ENCODE results near the gene SCAMP1.
"Not testable (repeated sequence)": the region's sequence is repeated elsewhere in the genome, so short reads cannot be mapped to it uniquely, and the experiment has no call there.

Gene SCAMP1

DNA sequence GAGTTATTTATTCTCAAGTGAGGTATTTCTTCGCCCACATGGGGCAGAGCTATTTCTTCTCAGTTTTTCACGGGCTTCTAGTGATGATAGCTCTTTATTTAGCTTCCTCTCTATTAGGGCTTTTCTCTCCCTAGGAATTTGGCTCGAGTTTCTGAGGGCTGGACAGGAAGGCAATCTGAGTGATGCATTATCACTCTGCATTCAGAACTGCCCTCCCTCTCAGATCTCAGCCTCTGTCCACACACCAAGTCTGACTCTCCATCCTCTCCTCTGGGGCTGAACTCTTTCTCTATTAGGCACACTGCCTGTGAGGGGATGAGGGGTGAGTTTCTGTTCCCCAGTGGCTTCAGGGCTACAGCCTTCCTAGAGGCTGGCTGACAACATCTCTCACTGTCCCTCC lies 14.9 kb upstream of the SCAMP1 start:
- Mint-ChIP-seq H3K27me3 (no peaks in the 10 kb centered on the region), H3K4me1 (no peaks in the 10 kb centered on the region), H3K4me3 (no peak overlapping the region), H3K36me3 (no peaks in the 10 kb centered on the region), H3K27ac (no peak overlapping the region), H3K9me3 (no peaks in the 10 kb centered on the region)
- no peak for ATAC-seq

DNA sequence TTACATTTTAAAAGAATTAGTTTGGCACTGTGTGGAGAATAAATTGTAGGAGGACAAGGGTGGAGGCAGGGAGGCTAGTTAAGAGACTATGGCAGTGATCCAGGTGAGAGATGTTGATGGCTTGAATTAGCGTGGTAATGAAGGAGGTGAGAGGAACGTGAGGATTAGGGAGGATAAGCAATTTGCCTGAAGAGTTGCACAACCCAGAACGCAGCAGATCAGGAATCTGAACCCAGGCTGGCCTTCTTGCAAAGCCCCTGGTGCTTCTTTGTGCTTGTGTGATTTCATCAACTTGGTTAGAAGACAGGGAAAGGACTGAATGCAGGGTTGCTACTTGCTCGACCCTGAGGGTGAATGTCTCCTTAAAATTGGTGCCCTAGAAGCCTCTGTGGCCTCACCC lies 6.9 kb upstream of the SCAMP1 start:
- Mint-ChIP-seq H3K27ac (no peak overlapping the region), H3K4me1 (peaks cover 4% of the 10 kb centered on the region), H3K4me3 (no peak overlapping the region), H3K36me3 (no peaks in the 10 kb centered on the region), H3K27me3 (no peaks in the 10 kb centered on the region), H3K9me3 (no peaks in the 10 kb centered on the region)
- no peak for ATAC-seq

DNA sequence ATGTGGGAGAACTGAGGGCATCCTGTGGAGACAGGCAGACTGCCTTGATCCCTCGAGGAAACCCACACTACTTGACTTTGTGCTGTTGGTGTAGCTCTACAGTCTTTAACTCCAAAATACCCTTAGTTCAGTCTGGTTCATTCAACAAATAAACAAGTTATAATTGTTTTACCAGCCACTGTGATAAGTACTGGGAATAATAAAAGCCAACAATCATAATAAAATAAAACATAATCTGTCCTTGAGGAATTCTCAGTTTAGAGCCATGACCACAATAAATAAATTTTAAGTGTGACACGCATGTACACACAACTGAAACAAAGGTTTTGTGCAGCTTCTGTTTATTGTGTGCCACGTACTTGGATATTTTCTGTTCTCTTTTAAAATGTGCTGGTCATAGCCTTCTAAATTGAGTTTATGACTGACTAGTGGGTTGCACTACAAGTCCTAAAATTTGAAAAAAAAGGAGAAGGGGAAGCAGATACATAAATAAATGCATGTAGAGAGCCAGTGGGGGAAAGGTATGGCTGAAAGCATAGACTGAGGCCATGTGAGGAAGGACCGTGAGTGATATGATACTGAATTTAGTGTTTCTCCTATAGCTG lies 6.2 kb upstream of the SCAMP1 start:
- Mint-ChIP-seq H3K9me3 (no peaks in the 10 kb centered on the region), H3K27me3 (no peaks in the 10 kb centered on the region), H3K4me1 (peaks cover 11% of the 10 kb centered on the region), H3K4me3 (no peak overlapping the region), H3K27ac (no peak overlapping the region), H3K36me3 (no peaks in the 10 kb centered on the region)
- ATAC-seq: no peak

DNA sequence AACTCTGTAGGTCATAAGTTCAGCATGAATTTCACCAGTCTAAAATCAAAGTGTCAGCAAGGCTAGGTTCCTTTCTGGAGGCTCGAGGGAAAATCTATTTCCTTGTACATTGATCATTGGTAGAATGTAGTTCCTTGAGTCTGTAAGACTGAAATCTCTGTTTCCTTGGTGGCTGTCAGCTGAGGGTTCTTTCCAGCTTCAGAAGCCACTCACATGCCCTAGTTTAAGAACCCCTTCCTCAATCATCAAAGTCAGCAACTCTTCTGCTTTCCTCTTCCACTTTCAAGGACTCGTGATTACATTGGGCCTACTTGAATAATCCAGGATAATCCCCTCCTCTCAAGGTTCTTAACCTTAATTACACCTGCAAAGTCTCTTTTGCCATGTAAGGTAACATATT lies 4.9 kb upstream of the SCAMP1 start:
- no peak for ATAC-seq
- H3K4me3 Mint-ChIP-seq: no peak overlapping the region
- H3K27ac Mint-ChIP-seq: no peak overlapping the region
- H3K27me3 Mint-ChIP-seq: no peaks in the 10 kb centered on the region
- no peaks in the 10 kb centered on the region for H3K9me3 Mint-ChIP-seq
- no peaks in the 10 kb centered on the region for H3K36me3 Mint-ChIP-seq
- H3K4me1 Mint-ChIP-seq: peaks cover 19% of the 10 kb centered on the region

DNA sequence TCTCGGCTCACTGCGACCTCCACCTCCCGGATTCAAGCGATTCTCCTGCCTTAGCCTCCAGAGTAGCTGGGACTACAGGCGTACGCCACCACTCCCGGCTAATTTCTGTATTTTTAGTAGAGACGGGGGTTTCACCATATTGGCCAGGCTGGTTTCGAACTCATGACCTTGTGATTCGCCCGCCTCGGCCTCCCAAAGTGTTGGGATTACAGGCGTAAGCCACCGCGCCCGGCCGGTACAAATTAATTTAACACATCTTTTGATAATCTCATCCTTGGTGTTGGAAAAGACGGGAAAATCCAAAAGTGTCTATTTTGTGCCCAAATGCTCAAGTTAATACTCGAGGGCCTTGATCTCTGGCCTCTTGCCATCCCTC lies 974 bp upstream of the SCAMP1 start:
- not testable (repeated sequence) for ATAC-seq

DNA sequence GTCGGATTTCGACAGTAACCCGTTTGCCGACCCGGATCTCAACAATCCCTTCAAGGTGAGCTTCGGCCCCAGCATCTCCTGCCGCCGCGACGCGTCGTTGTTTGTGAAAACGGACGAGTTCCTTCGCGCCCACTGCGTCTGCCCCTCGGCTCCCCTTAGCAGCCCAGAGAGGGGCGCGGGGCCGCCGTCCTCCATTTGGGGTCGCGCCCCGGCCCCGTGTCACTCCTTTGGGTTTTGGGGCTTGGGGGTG lies 182 bp downstream of the SCAMP1 start:
- no peak for ATAC-seq
- H3K36me3 Mint-ChIP-seq: no peaks in the 10 kb centered on the region
- H3K27ac Mint-ChIP-seq: peak overlapping the region; percentile 99
- peak overlapping the region; percentile 92 for H3K4me3 Mint-ChIP-seq
- H3K27me3 Mint-ChIP-seq: no peaks in the 10 kb centered on the region
- no peaks in the 10 kb centered on the region for H3K9me3 Mint-ChIP-seq
- peaks cover 46% of the 10 kb centered on the region for H3K4me1 Mint-ChIP-seq

More for the DNA sequence above, 974 bp upstream of the SCAMP1 start:
- not testable (repeated sequence) for H3K36me3 Mint-ChIP-seq, H3K9me3 Mint-ChIP-seq, H3K27me3 Mint-ChIP-seq
- Mint-ChIP-seq H3K4me1 (peaks cover 43% of the 10 kb centered on the region), H3K27ac (peak overlapping the region; percentile 99), H3K4me3 (peak overlapping the region; percentile 92)

DNA sequence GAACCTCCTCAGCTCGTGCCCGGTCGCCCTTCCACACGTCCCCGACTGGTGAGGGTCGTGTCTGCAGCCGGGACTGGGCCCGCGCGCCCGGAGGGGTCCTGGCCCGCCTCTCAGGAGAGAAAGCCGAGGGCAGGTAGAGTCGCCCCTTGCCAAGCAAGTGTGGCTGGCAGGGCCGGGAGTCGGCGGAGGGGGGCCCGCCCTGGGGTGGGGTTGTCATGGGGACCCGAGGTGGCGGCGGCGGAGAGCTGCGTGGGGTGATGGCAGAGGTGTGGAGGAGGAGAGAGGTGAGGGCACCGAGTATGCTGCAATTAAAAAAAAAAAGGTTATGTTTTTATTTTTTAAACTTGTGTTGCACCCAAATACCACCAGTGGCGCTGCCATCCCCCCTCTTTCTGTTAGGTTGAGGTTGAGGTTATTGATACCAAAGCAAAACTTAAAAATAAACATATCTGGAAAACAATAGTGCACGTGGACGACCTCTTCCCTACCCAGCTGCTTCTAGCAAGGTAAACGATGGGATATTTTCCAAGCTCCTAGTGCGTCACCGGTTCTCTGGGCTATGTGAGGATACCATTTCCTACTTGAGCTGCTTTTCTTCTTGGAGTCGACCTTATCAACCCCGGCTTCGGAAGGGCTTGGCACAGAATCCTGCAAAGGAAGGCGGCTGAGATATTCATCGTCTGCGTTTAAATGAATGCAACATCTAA lies 660 bp downstream of the SCAMP1 start:
- peak overlapping the region; percentile 99 for H3K27ac Mint-ChIP-seq

DNA sequence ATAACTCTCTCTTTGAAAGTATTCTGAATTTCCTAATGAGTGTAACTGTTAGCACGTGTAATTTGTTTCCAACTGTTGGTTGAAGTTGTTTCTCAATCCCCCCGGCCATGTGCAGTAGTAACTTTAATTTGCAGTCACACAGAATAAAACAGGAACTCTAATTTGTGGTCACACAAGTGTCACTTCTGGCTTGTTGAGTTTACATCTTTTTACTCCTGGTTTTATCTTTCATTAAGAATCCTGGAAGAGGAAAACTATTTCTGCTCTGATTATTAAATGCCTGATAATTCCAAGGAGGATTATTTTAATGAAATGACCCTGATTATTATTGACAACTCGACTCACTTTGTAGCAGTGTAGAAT lies 1.2 kb downstream of the SCAMP1 start:
- no peaks in the 10 kb centered on the region for H3K27me3 Mint-ChIP-seq
- H3K9me3 Mint-ChIP-seq: no peaks in the 10 kb centered on the region
- H3K4me3 Mint-ChIP-seq: peak overlapping the region; percentile 92
- H3K27ac Mint-ChIP-seq: peak overlapping the region; percentile 99
- no peaks in the 10 kb centered on the region for H3K36me3 Mint-ChIP-seq
- peaks cover 46% of the 10 kb centered on the region for H3K4me1 Mint-ChIP-seq
- no peak for ATAC-seq

More for the DNA sequence above, 660 bp downstream of the SCAMP1 start:
- no peaks in the 10 kb centered on the region for H3K9me3 Mint-ChIP-seq
- no peaks in the 10 kb centered on the region for H3K27me3 Mint-ChIP-seq
- peaks cover 46% of the 10 kb centered on the region for H3K4me1 Mint-ChIP-seq
- H3K4me3 Mint-ChIP-seq: peak overlapping the region; percentile 92
- peak; percentile 74 for ATAC-seq
- no peaks in the 10 kb centered on the region for H3K36me3 Mint-ChIP-seq

DNA sequence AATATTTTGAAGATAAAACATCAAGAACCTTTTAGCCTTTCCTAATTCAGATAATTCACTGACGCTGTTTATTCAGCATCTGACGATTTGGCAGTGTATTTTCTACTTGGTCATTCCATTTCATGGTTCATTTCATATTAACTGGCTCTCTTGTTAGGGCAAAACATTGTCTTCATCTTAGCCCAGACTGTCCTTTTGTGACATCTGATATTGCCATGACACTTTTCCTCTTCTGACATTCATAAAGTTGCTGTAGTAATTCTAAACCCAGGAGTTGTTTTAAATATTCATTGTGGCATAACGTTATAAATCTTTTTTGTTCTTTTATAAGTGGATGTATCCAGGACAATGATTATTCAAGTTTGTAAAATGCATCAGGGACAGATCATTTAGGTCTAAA lies 1.8 kb downstream of the SCAMP1 start:
- H3K27me3 Mint-ChIP-seq: no peaks in the 10 kb centered on the region
- no peak overlapping the region for H3K27ac Mint-ChIP-seq

DNA sequence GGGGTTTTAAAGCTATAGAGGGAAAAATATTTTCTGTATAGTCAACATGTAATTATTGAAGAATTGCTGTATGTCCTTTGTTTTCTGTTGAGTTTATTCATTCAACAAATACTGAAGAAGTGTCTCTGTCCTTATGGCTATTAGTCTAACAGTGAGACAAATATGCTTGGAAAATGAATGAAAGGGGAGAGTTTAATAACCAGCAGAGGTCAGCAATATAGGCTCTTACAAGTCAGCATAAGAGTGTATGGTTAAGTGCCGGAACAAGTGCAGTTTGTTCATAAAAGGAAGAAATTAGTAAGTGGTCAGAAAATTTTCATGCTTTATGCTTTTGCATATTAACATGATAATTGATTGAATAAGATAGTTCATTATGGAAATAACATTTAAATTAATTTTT lies 3.6 kb downstream of the SCAMP1 start:
- H3K27ac Mint-ChIP-seq: no peak overlapping the region

More for the DNA sequence above, 1.8 kb downstream of the SCAMP1 start:
- ATAC-seq: no peak
- H3K36me3 Mint-ChIP-seq: no peaks in the 10 kb centered on the region
- no peaks in the 10 kb centered on the region for H3K9me3 Mint-ChIP-seq
- H3K4me1 Mint-ChIP-seq: peaks cover 48% of the 10 kb centered on the region
- H3K4me3 Mint-ChIP-seq: peak overlapping the region; percentile 28

DNA sequence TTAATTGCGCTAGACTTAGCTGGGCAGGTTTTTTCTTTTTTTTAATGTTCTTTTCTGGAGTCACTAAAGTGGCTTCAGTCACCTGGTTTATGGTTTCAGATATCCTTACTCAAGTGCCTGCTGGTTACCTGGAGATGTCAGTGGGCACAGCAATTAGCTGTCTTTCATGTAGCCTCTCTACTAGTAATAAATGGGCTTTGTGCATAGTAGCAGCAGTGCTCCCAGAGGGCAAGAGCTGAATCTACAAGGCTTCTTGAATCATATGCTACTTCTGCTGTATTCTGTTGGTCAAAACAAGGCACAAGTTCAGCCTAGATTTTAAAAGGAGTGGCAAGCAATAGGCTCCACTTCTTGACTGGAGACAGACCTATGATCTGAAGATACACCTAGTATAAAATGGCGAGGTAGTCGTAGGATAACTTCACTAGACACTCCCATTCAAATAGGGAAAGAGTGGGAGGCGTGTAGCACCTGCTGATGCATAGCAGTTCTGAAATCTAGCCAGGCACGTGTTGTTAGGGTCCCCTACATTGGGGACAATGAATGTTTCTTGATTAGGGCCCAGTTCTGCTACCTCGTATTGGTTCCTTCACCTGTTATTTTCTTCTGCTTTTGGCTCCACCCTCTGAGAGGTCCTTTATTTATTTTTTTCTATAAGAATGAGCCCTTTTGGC lies 7.0 kb downstream of the SCAMP1 start:
- ATAC-seq: peak; percentile 57
- Mint-ChIP-seq H3K4me1 (peaks cover 40% of the 10 kb centered on the region), H3K27ac (no peak overlapping the region), H3K4me3 (no peak overlapping the region), H3K9me3 (no peaks in the 10 kb centered on the region), H3K36me3 (no peaks in the 10 kb centered on the region), H3K27me3 (no peaks in the 10 kb centered on the region)

More for the DNA sequence above, 3.6 kb downstream of the SCAMP1 start:
- no peaks in the 10 kb centered on the region for H3K36me3 Mint-ChIP-seq
- no peak for ATAC-seq
- H3K4me1 Mint-ChIP-seq: peaks cover 47% of the 10 kb centered on the region
- no peaks in the 10 kb centered on the region for H3K9me3 Mint-ChIP-seq
- H3K4me3 Mint-ChIP-seq: no peak overlapping the region
- H3K27me3 Mint-ChIP-seq: no peaks in the 10 kb centered on the region

DNA sequence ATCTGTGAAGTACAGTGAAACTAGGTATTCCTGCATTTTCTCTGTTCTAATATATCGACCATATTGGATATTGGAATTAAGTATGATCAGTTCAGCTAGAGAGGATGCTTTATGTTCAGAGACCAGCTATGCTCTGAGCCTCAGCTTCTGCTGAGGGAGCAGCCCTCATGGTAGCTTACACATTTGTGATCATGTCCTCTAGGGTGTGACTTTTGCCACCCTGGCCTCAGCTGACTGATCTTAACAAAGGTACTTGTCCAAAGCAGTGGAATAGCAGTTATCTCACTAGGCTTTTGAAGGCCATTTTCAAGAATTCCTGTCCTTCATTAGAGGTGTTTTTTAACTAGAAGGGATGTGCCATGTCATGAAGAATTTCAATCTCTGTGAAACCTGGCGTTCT lies 9.3 kb downstream of the SCAMP1 start:
- H3K36me3 Mint-ChIP-seq: no peaks in the 10 kb centered on the region
- no peak overlapping the region for H3K4me3 Mint-ChIP-seq
- ATAC-seq: no peak
- H3K9me3 Mint-ChIP-seq: no peaks in the 10 kb centered on the region
- H3K27ac Mint-ChIP-seq: no peak overlapping the region
- H3K27me3 Mint-ChIP-seq: no peaks in the 10 kb centered on the region
- peaks cover 26% of the 10 kb centered on the region for H3K4me1 Mint-ChIP-seq

DNA sequence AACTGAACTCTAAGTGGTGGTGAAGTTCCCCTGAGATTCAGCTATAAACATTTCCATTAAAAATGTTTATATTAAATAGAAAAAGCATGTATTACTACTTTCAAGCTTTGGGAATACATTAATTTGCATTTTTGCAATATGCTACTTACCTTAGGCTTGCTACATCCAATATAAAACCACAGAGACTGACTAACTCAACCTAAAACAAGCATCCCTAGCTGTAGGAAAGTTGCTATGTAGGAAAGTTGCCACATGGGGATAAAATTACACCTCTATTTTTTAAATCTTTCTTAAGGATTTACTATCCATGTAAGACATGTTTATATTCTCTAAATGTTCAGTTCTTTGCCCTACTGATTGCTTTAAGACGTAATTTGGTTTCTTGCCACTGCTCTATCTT lies 12.8 kb downstream of the SCAMP1 start:
- Mint-ChIP-seq H3K4me1 (peaks cover 26% of the 10 kb centered on the region), H3K27me3 (no peaks in the 10 kb centered on the region), H3K4me3 (no peak overlapping the region), H3K27ac (no peak overlapping the region), H3K36me3 (no peaks in the 10 kb centered on the region), H3K9me3 (no peaks in the 10 kb centered on the region)
- no peak for ATAC-seq

DNA sequence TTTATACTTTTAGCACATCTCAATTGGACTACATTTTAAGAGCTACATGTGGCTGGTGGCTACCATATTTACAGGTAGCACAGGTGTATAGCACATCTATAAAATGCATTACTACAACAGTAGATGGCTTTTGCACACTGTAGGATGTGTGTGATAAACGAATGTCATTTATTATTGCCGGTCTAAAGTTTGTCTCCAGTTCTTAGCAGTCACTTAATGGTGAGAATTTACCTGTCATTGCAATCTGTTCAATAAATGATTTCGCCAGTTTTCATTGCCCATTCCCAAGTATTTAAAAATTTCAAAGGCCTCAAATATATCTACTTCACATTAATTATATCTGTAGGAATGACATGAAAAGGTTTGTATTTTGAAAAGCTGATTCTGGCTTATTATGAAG lies 15.9 kb downstream of the SCAMP1 start:
- H3K36me3 Mint-ChIP-seq: no peaks in the 10 kb centered on the region
- no peak overlapping the region for H3K27ac Mint-ChIP-seq
- ATAC-seq: no peak
- H3K4me3 Mint-ChIP-seq: no peak overlapping the region
- peaks cover 20% of the 10 kb centered on the region for H3K4me1 Mint-ChIP-seq
- H3K9me3 Mint-ChIP-seq: no peaks in the 10 kb centered on the region
- H3K27me3 Mint-ChIP-seq: no peaks in the 10 kb centered on the region

DNA sequence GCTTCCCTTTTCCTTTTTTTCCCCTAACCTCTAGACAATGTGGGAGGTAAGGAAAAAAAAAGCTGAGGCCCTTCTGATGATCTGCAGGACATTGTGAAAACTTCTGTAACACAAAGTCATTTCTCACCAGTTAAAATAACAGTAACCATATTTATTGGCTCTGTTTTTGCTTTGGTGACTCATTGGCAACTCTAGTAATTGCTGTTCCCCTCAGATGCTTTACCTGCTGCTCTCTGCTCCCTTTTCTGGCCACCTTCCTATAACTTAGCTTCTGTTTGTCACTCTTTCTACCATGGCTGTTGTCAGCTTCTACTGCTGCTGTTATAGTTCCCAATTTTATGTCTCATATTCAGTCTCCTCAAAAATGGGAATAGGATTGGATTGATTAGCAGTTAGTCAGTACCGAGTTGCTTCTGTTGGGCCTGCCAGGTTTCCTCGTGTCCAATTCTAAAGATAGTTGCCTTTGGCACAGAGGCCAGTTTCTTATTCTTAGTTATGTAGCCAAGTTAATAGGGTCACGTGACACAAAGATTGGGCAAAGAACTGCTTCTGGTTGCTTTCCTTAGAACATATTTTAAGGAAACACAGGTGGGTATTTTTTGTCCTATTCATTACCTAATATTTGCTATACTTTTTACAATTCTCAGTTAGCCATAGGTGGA lies 16.8 kb downstream of the SCAMP1 start:
- Mint-ChIP-seq H3K27me3 (no peaks in the 10 kb centered on the region), H3K27ac (no peak overlapping the region), H3K4me3 (no peak overlapping the region), H3K4me1 (peaks cover 27% of the 10 kb centered on the region), H3K36me3 (no peaks in the 10 kb centered on the region), H3K9me3 (no peaks in the 10 kb centered on the region)
- ATAC-seq: no peak

DNA sequence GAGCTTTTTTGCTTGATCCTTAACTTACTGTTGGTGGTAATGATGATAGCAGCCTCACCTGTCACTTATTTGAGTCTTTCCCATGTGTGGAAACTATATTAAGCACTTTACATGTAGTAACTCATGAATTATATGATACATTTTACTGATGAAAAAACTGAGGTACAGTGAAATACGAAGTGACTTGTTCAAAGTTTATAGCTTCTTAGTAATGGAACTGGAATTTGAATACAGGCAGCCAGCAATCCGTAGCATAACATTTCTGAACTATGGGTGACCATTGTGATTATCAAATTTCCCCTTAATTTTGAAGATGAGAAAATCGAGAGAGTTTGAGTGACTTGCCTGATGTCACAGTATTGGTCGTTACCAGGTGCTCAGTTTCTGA lies 17.3 kb downstream of the SCAMP1 start:
- ATAC-seq: no peak
- Mint-ChIP-seq H3K4me3 (no peak overlapping the region), H3K9me3 (peaks cover 3% of the 10 kb centered on the region), H3K36me3 (peaks cover 4% of the 10 kb centered on the region), H3K27ac (no peak overlapping the region), H3K4me1 (peaks cover 27% of the 10 kb centered on the region), H3K27me3 (no peaks in the 10 kb centered on the region)
